Panc1 (cell line): Measurements from ENCODE around the gene TMEM61. TPM values are rescaled to one million over a fixed set of nuclear protein-coding genes. Genes with fewer than 3 reads are reported as not detected.
"Not testable (repeated sequence)": the region's sequence is repeated elsewhere in the genome, so short reads cannot be mapped to it uniquely, and the experiment has no call there.

ENCODE experiments used
- ATAC-seq: fragments of 200-7000 bp; cut with Tn5 transposase; 2 replicates; pipeline ENCODE4 v1.9.1; 2020; ENCODE audit warnings: mild to moderate bottlenecking, moderate library complexity
- BruUV-seq: library from RNA; stranded (reverse); fragments of 400-500 nt; replicated peaks from 2 replicates; lab custom pipeline; 2021; lab: Mats Ljungman, UMichigan
- CTCF ChIA-PET: fragments of 300-600 bp; sonication (Branson Sonifier 250); formaldehyde crosslinking; loops from one replicate; lab custom pipeline; 2022; ENCODE audit warnings: antibody characterized with exemption; lab: Charles Lee
- POLR2A ChIA-PET: fragments of 300-600 bp; sonication (Branson Sonifier 250); formaldehyde crosslinking; loops from one replicate; lab custom pipeline; 2022; ENCODE audit warnings: antibody characterized with exemption; lab: Charles Lee
- DNase-seq: peaks from one replicate; pipeline ENCODE4 v3.0.0-alpha.2; 2010; ENCODE audit warnings: low read depth, low spot score
- H3K27ac ChIP-seq: 2 replicates; pipeline ENCODE4 v1.5.1; 2011; ENCODE audit warnings: mild to moderate bottlenecking, low read length, inconsistent platforms
- H3K27me3 ChIP-seq: fragments of 200-500 bp; sonication (Bioruptor generic); 2 replicates; pipeline ENCODE4 v1.6.0; 2014; ENCODE audit warnings: low read length, inconsistent platforms; ENCODE audit not compliant: control insufficient read depth, insufficient read depth
- H3K36me3 ChIP-seq: fragments of 200-500 bp; sonication (Bioruptor generic); 2 replicates; pipeline ENCODE4 v1.5.1; 2014; ENCODE audit warnings: inconsistent platforms, mild to moderate bottlenecking, low read length, moderate library complexity; ENCODE audit not compliant: control insufficient read depth, insufficient read depth
- H3K4me1 ChIP-seq: 2 replicates; pipeline ENCODE4 v1.5.1; 2011; ENCODE audit warnings: inconsistent platforms, mild to moderate bottlenecking, low read length, moderate library complexity; ENCODE audit not compliant: control insufficient read depth, insufficient read depth
- H3K4me3 ChIP-seq, 2 experiments: 2 replicates each; pipeline ENCODE4 v1.5.1; 2011 to 2012; ENCODE audit warnings: low read depth in 2 of 2, low read length in 2 of 2, mild to moderate bottlenecking in 2 of 2, inconsistent platforms in 1 of 2, moderate library complexity in 1 of 2
- H3K9me3 ChIP-seq: fragments of 200-500 bp; sonication (Bioruptor generic); 2 replicates; pipeline ENCODE4 v1.5.1; 2014; ENCODE audit warnings: low read depth, mild to moderate bottlenecking, inconsistent platforms, low read length, moderate library complexity; ENCODE audit not compliant: control insufficient read depth, insufficient read depth
- CTCF ChIP-seq: fragments of 450-650 bp; IDR thresholded peaks from 2 replicates; pipeline ENCODE4 v1.5.1; 2017; ENCODE audit warnings: mild to moderate bottlenecking
- POLR2AphosphoS5 ChIP-seq: IDR thresholded peaks from 2 replicates; pipeline ENCODE4 v1.6.1; 2012; ENCODE audit warnings: mild to moderate bottlenecking, low read depth, low read length, moderate library complexity
- REST ChIP-seq, 2 experiments: IDR thresholded peaks; 2 replicates each; pipeline ENCODE4 v1.6.1; 2011 to 2012; ENCODE audit warnings: low read depth in 2 of 2, control low read depth in 1 of 2, low read length in 1 of 2, mild to moderate bottlenecking in 1 of 2, moderate library complexity in 1 of 2; ENCODE audit not compliant: insufficient read depth in 1 of 2
- SIN3A ChIP-seq: IDR thresholded peaks from 2 replicates; pipeline ENCODE4 v1.6.1; 2012; ENCODE audit warnings: low read depth, mild to moderate bottlenecking, low read length, moderate library complexity, borderline replicate concordance; ENCODE audit not compliant: insufficient read depth
- TCF7L2 ChIP-seq: IDR thresholded peaks from 2 replicates; pipeline ENCODE4 v1.6.1; 2011; ENCODE audit warnings: mild to moderate bottlenecking, low read depth, low read length, inconsistent platforms
- in situ Hi-C: cut with HindIII; loops from 2 replicates; pipeline ENCODE4 v1.10.0; 2016; ENCODE audit warnings: low sequenced_read_pairs, low pct_unique_long_range_greater_than_20kb
- intact Hi-C: fragments of 100-400 bp; cut with micrococcal nuclease; formaldehyde crosslinking; loops from one replicate; pipeline ENCODE4 v1.10.0; 2022; ENCODE audit not compliant: unreplicated experiment
- total RNA-seq: library from RNA; stranded (reverse); gene quantifications from one replicate; pipeline ENCODE4 v1.2.1, GENCODE V29; 2021; ENCODE audit not compliant: unreplicated experiment

TMEM61 gene
- total RNA-seq, 1 experiment from 2014 or later = not detected

- intact Hi-C loops, H3K27me3 ChIP-seq, H3K4me1 ChIP-seq, H3K4me3 ChIP-seq, H3K9me3 ChIP-seq, H3K27ac ChIP-seq, in situ Hi-C loops, POLR2A ChIA-PET, BruUV-seq, CTCF ChIA-PET, ATAC-seq, DNase-seq, H3K36me3 ChIP-seq: not testable (repeated sequence)
These were observed 46.3 kb upstream of the TMEM61 start for GRCh38 chr1:54934081-54934480.

GRCh38 chr1:54934869-54935268 is 45.6 kb upstream of the TMEM61 start:
- POLR2A ChIA-PET = no interaction called here
- in situ Hi-C loops (no loop called here), intact Hi-C loops (no loop called here)
- Histone ChIP-seq H3K27me3 (no peaks in the 10 kb centered on the region; the same call in 1 of the 2 replicates), H3K4me3 (no peak overlapping the region), H3K9me3 (no peaks in the 10 kb centered on the region), H3K36me3 (no peaks in the 10 kb centered on the region), H3K27ac (no peak overlapping the region), H3K4me1 (no peaks in the 10 kb centered on the region)
- no peak for DNase-seq
- no peak for TF ChIP-seq SIN3A
- TF ChIP-seq POLR2AphosphoS5 = no peak
- no peak for TF ChIP-seq REST (IDR thresholded peaks at IDR 0.05; ENCODE audit: insufficient read depth in 1 of 2, low read depth in 2 of 2, low read length in 1 of 2)
- no peak for TF ChIP-seq CTCF
- no peak for TF ChIP-seq TCF7L2
- ATAC-seq = peak; percentile 80
- no TSS peak for BruUV-seq
- CTCF ChIA-PET = no interaction called here

- no peak for ATAC-seq
- Histone ChIP-seq H3K27ac (no peak overlapping the region), H3K4me3 (no peak overlapping the region), H3K27me3 (no peaks in the 10 kb centered on the region; the same call in 1 of the 2 replicates), H3K9me3 (no peaks in the 10 kb centered on the region), H3K4me1 (no peaks in the 10 kb centered on the region), H3K36me3 (no peaks in the 10 kb centered on the region)
- POLR2A ChIA-PET = no interaction called here
- CTCF ChIA-PET = no interaction called here
- intact Hi-C loops (no loop called here), in situ Hi-C loops (no loop called here)
- DNase-seq = no peak
- TF ChIP-seq REST (IDR thresholded peaks at IDR 0.05; ENCODE audit: insufficient read depth in 1 of 2, low read depth in 2 of 2, low read length in 1 of 2) = no peak
- no TSS peak for BruUV-seq
These were observed 43.6 kb upstream of the TMEM61 start for GRCh38 chr1:54936791-54937190.
